ENCODE data around the gene LRRFIP1. TPM values are rescaled to one million over a fixed set of nuclear protein-coding genes. Genes with fewer than 3 reads are reported as not detected.

Gene LRRFIP1
- total RNA-seq, 3 donors from 2014 or later (not counting 1 experiment from before 2014, with no cell fraction given): 163 to 207 (median 188) TPM

DNA sequence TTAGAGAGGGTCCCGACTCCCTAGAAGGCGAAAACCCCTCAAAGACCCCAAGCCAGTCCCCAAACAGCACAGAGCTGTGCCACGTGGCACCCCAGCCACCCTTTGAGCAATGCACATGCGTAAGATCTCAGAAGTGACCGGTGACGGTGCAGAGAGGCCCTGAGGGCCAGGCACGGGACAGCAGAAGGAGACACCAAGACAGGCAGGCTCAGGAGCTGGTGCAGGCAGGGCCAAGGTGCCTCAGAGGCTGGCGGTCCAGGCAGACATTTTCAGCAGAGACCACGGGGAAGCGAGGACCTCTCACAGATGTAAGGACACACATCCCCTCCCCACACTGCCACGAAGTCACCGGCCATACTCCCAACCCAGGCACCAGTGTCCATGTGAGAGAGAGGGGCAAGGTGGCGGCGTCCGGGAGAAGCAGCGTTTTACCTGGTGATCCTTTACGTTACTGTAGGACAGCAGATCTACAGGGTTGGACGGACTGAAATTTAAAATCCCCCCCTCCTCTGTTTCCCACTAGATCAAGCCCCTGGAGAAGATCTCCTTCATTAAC, 34.9 kb upstream of the LRRFIP1 start:
- WGBS (ENCODE audit: insufficient coverage): 91% methylated on average over 18 of the region's 18 CpGs
- no peak for DNase-seq
- Mint-ChIP-seq H3K27ac (no peak overlapping the region), H3K4me1 (peaks cover 0 to 3% of the 10 kb centered on the region in 2 donors), H3K4me3 (no peak overlapping the region), H3K27me3 (ENCODE audit: low read depth in 2 of 2) (peaks cover 0 to 2% of the 10 kb centered on the region in 2 donors), H3K36me3 (no peaks in the 10 kb centered on the region), H3K9me3 (no peaks in the 10 kb centered on the region)
- TF ChIP-seq, protein P1, sequence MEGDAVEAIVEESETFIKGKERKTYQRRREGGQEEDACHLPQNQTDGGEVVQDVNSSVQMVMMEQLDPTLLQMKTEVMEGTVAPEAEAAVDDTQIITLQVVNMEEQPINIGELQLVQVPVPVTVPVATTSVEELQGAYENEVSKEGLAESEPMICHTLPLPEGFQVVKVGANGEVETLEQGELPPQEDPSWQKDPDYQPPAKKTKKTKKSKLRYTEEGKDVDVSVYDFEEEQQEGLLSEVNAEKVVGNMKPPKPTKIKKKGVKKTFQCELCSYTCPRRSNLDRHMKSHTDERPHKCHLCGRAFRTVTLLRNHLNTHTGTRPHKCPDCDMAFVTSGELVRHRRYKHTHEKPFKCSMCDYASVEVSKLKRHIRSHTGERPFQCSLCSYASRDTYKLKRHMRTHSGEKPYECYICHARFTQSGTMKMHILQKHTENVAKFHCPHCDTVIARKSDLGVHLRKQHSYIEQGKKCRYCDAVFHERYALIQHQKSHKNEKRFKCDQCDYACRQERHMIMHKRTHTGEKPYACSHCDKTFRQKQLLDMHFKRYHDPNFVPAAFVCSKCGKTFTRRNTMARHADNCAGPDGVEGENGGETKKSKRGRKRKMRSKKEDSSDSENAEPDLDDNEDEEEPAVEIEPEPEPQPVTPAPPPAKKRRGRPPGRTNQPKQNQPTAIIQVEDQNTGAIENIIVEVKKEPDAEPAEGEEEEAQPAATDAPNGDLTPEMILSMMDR (IDR thresholded peaks at IDR 0.05): no peak
- Histone ChIP-seq H3K4me1 (ENCODE audit: control insufficient read depth, insufficient read depth, low read length) (peaks cover 6% of the 10 kb centered on the region), H3K9me3 (ENCODE audit: control insufficient read depth, insufficient read depth, low read length) (no peaks in the 10 kb centered on the region), H3K27ac (ENCODE audit: low read length) (no peak overlapping the region), H3K27me3 (ENCODE audit: control insufficient read depth, insufficient read depth, low read length) (no peaks in the 10 kb centered on the region), H3K36me3 (ENCODE audit: control insufficient read depth, insufficient read depth, low read length) (no peaks in the 10 kb centered on the region), H3K4me3 (ENCODE audit: low read length) (no peak overlapping the region)
- ATAC-seq: no peak
- intact Hi-C loops (cut with micrococcal nuclease): no loop called here

DNA sequence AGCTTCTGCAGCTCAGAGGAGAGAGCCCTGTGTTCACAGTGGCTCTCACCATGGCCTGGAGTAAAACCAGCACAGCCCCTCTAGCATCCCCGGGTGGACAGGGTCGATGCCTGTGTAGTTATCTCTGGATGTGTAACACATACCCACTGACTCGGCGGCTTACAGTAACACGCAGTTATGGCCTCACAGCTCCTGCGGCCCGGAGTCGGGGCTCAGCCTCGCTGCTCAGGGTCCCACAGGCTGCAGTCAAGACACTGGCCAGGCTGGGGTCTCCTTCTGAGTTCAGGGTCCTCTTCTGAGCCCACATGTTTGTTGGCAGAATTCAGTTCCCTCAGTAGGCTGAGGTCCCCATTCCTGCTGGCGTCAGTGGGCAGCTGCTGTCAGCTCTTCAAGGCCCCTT, 34.4 kb upstream of the LRRFIP1 start:
- 95% methylated on average over 10 of the region's 10 CpGs for WGBS (ENCODE audit: insufficient coverage)
- intact Hi-C loops (cut with micrococcal nuclease): no loop called here
- TF ChIP-seq, protein P1 (IDR thresholded peaks at IDR 0.05): no peak
- Mint-ChIP-seq H3K36me3 (no peaks in the 10 kb centered on the region), H3K27ac (no peak overlapping the region), H3K4me3 (no peak overlapping the region), H3K9me3 (no peaks in the 10 kb centered on the region), H3K4me1 (peaks cover 0 to 9% of the 10 kb centered on the region in 2 donors), H3K27me3 (ENCODE audit: low read depth in 2 of 2) (no peaks in the 10 kb centered on the region)
- no peak for ATAC-seq
- H3K27ac ChIP-seq (ENCODE audit: low read length): no peak overlapping the region
- no peaks in the 10 kb centered on the region for H3K36me3 ChIP-seq (ENCODE audit: control insufficient read depth, insufficient read depth, low read length)
- no peaks in the 10 kb centered on the region for H3K27me3 ChIP-seq (ENCODE audit: control insufficient read depth, insufficient read depth, low read length)
- no peak for DNase-seq
- H3K4me1 ChIP-seq (ENCODE audit: control insufficient read depth, insufficient read depth, low read length): peaks cover 6% of the 10 kb centered on the region
- no peaks in the 10 kb centered on the region for H3K9me3 ChIP-seq (ENCODE audit: control insufficient read depth, insufficient read depth, low read length)
- no peak overlapping the region for H3K4me3 ChIP-seq (ENCODE audit: low read length)

DNA sequence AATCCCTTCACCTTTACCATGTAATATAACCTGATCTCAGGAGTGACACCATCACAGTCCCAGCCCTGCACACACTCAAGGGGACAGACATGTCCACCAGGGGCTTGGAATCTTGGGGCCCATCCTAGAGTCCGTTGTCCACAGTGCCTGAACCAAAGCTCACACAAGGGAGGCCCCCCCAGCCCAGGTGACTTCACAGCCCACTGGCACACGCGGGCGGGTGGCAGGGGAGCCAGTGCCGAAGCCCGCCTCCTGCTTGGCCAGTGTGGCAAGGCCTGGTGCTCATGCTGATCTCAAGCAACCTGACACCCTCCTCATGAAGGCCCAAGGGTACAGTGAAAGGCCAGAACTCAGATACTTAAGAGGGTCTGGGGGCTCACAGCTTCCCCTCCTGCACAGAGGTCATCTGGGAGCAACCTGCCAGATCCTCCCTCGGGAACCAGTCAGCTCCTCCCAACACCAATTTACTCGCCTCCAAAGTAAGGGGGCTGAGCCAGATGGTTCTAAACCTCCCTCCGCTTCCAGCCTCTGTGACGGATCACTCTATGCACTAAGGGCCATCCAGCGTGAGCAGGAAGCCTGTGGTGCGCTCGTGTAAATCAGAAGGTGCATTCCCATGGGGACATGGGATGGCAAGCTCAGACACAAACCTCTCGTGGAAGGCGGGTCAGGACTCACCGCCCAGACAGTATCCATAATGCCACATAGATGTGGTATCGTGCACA, 33.6 kb upstream of the LRRFIP1 start:
- H3K4me1 Mint-ChIP-seq: peaks cover 0 to 16% of the 10 kb centered on the region in 2 donors
- H3K36me3 Mint-ChIP-seq: no peaks in the 10 kb centered on the region
- intact Hi-C loops (cut with micrococcal nuclease): no loop called here
- H3K27ac Mint-ChIP-seq: no peak overlapping the region
- H3K4me1 ChIP-seq (ENCODE audit: control insufficient read depth, insufficient read depth, low read length): peaks cover 6% of the 10 kb centered on the region
- no peaks in the 10 kb centered on the region for H3K9me3 Mint-ChIP-seq
- 82% methylated on average over 17 of the region's 17 CpGs for WGBS (ENCODE audit: insufficient coverage)
- TF ChIP-seq, protein P1 (IDR thresholded peaks at IDR 0.05): no peak
- H3K9me3 ChIP-seq (ENCODE audit: control insufficient read depth, insufficient read depth, low read length): no peaks in the 10 kb centered on the region
- no peak overlapping the region for H3K4me3 Mint-ChIP-seq
- no peaks in the 10 kb centered on the region for H3K27me3 Mint-ChIP-seq (ENCODE audit: low read depth in 2 of 2)
- H3K4me3 ChIP-seq (ENCODE audit: low read length): no peak overlapping the region
- ATAC-seq (no peak), DNase-seq (no peak)
- H3K27ac ChIP-seq (ENCODE audit: low read length): no peak overlapping the region
- H3K27me3 ChIP-seq (ENCODE audit: control insufficient read depth, insufficient read depth, low read length): no peaks in the 10 kb centered on the region
- no peaks in the 10 kb centered on the region for H3K36me3 ChIP-seq (ENCODE audit: control insufficient read depth, insufficient read depth, low read length)
